Esophagus squamous epithelium (tissue), 4 donors: ENCODE results near the gene ABLIM2.

ENCODE experiments used
- POLR2A ChIP-seq, 4 donors: fragments of 450-650 bp; IDR thresholded peaks; one replicate each; pipeline ENCODE4 v1.6.1; 2017; ENCODE audit warnings: antibody characterized with exemption in 4 of 4, mild to moderate bottlenecking in 4 of 4, moderate library complexity in 3 of 4
- TF ChIP-seq, protein P1 (sequence below), 6 experiments: fragments of 450-650 bp in 4 of 6; fragments of 200-600 bp in 2 of 6; sonication (generic) in 2 of 6; IDR thresholded peaks; one replicate each; pipeline ENCODE4 v1.5.1; 2016 to 2019; ENCODE audit warnings: antibody characterized with exemption in 6 of 6, mild to moderate bottlenecking in 4 of 6, moderate library complexity in 4 of 6

DNA sequence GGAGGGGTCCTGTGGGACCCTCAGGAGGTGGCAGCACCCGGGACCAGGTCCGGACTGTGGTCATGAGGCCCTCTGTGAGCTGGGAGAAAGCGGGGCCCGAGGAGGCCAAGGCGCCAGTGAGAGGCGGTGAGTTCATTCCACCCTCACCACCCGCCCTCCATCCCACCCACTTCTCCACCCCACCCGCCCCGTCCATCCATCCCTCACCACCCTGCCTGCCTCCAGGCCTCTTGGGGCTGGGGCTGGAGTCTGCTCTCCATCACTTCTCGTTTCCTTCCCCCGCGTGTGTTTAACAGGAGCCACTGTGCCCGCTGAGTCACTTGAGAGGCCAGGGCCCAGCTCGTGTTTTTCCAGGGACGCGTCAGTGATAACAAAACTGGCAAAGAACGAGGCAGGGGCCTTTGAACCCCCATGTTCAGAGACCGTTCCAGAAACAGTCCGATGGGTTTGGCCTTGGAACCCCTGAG is 46.7 kb upstream of the ABLIM2 start:
- TF ChIP-seq, protein P1, sequence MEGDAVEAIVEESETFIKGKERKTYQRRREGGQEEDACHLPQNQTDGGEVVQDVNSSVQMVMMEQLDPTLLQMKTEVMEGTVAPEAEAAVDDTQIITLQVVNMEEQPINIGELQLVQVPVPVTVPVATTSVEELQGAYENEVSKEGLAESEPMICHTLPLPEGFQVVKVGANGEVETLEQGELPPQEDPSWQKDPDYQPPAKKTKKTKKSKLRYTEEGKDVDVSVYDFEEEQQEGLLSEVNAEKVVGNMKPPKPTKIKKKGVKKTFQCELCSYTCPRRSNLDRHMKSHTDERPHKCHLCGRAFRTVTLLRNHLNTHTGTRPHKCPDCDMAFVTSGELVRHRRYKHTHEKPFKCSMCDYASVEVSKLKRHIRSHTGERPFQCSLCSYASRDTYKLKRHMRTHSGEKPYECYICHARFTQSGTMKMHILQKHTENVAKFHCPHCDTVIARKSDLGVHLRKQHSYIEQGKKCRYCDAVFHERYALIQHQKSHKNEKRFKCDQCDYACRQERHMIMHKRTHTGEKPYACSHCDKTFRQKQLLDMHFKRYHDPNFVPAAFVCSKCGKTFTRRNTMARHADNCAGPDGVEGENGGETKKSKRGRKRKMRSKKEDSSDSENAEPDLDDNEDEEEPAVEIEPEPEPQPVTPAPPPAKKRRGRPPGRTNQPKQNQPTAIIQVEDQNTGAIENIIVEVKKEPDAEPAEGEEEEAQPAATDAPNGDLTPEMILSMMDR (IDR thresholded peaks at IDR 0.05) = no peak
- no peak for TF ChIP-seq POLR2A (IDR thresholded peaks at IDR 0.05)
